ENCODE measurements around the gene CBARP.

CBARP gene

GRCh38 chr19:1222394-1222793 is 15.4 kb downstream of the CBARP start:
- no peaks in the 10 kb centered on the region for H3K4me1 ChIP-seq (ENCODE audit: control insufficient read depth, insufficient read depth, low read length)
- CTCF ChIA-PET = interaction anchor here (0.8 to 2.5 kb wide), 9 partner anchors 8 to 109 kb away, joined by 3 to 14 read pairs (median 5); no protein-coding TSS in a partner anchor
- no peaks in the 10 kb centered on the region for H3K9me3 ChIP-seq (ENCODE audit: control insufficient read depth, insufficient read depth, low read depth, low read length)
- POLR2A ChIA-PET = interaction anchor here (0.6 to 1.5 kb wide), 2 partner anchors 109 to 234 kb away, joined by 3 to 7 read pairs; no protein-coding TSS in a partner anchor
- no peak for TF ChIP-seq ZNF37A (tag by site-specific recombination; IDR thresholded peaks at IDR 0.05)
- TF ChIP-seq GLIS2 (tag by site-specific recombination; IDR thresholded peaks at IDR 0.05) = peak; percentile 36; the same call in 1 of the 2 replicates
- TF ChIP-seq ZBTB6 (tag by site-specific recombination; IDR thresholded peaks at IDR 0.05) = peak; percentile 56; the same call in 1 of the 2 replicates
- TF ChIP-seq ZNF544 (tag by site-specific recombination; IDR thresholded peaks at IDR 0.05) = no peak
- TF ChIP-seq GLI2 (tag by site-specific recombination; IDR thresholded peaks at IDR 0.05; ENCODE audit: borderline replicate concordance, low read depth) = no peak
- no peak for TF ChIP-seq ZFP41 (tag by site-specific recombination; IDR thresholded peaks at IDR 0.05; ENCODE audit: borderline replicate concordance)
- TF ChIP-seq ZFP37 (tag by site-specific recombination; IDR thresholded peaks at IDR 0.05) = no peak
- H3K27ac ChIP-seq (ENCODE audit: extremely low read depth, low read depth, low read length) = 0 out of 2 replicates have a peak overlapping the region, but pooled peaks have one; percentile 17
- no peak overlapping the region for H3K4me3 ChIP-seq (ENCODE audit: low read depth, low read length)
- H3K36me3 ChIP-seq (ENCODE audit: control insufficient read depth in 2 of 2, insufficient read depth in 1 of 2, low read length in 2 of 2) = peaks cover 0 to 78% of the 10 kb centered on the region in 2 experiments; a peak in 2 of 3 replicates

- TF ChIP-seq ZNF133 (tag by site-specific recombination; IDR thresholded peaks at IDR 0.05) (no peak), ZSCAN16 (tag by site-specific recombination; IDR thresholded peaks at IDR 0.05) (no peak), KLF7 (tag by site-specific recombination; IDR thresholded peaks at IDR 0.05; ENCODE audit: borderline replicate concordance) (no peak), PATZ1 (tag by site-specific recombination; IDR thresholded peaks at IDR 0.05) (no peak), ZNF311 (tag by site-specific recombination; IDR thresholded peaks at IDR 0.05; ENCODE audit: borderline replicate concordance) (no peak), ZNF416 (tag by site-specific recombination; IDR thresholded peaks at IDR 0.05) (no peak), OVOL3 (tag by site-specific recombination; IDR thresholded peaks at IDR 0.05) (no peak), EGR2 (tag by site-specific recombination; IDR thresholded peaks at IDR 0.05; ENCODE audit: low read depth) (no peak), GLI2 (tag by site-specific recombination; IDR thresholded peaks at IDR 0.05; ENCODE audit: borderline replicate concordance, low read depth) (no peak), KLF16 (tag by site-specific recombination; IDR thresholded peaks at IDR 0.05) (no peak), ZNF292 (tag by site-specific recombination; IDR thresholded peaks at IDR 0.05; ENCODE audit: borderline replicate concordance, low read depth) (no peak), ZNF26 (tag by site-specific recombination; IDR thresholded peaks at IDR 0.05) (no peak)
- Histone ChIP-seq H3K27ac (ENCODE audit: extremely low read depth, low read depth, low read length) (no peak overlapping the region), H3K4me3 (ENCODE audit: low read depth, low read length) (no peak overlapping the region), H3K36me3 (ENCODE audit: control insufficient read depth in 2 of 2, insufficient read depth in 1 of 2, low read length in 2 of 2) (peaks cover 0 to 74% of the 10 kb centered on the region in 2 experiments; a peak in 2 of 3 replicates), H3K9me3 (ENCODE audit: control insufficient read depth, insufficient read depth, low read depth, low read length) (no peaks in the 10 kb centered on the region), H3K4me1 (ENCODE audit: control insufficient read depth, insufficient read depth, low read length) (no peaks in the 10 kb centered on the region)
- POLR2A ChIA-PET = interaction anchor here (1.5 kb wide), 1 partner anchor 109 kb away, joined by 3 read pairs; no protein-coding TSS in a partner anchor
- CTCF ChIA-PET = interaction anchor here (0.7 to 2.5 kb wide), 8 partner anchors 8 to 225 kb away, joined by 3 to 14 read pairs (median 5); no protein-coding TSS in a partner anchor
These were observed 15.9 kb downstream of the CBARP start for GRCh38 chr19:1221904-1222255.

Measured in HEK293 (cell line).